ENCODE data around the gene LRMDA. TPM values are rescaled to one million over a fixed set of nuclear protein-coding genes. Genes with fewer than 3 reads are reported as not detected.

The LRMDA gene
- total RNA-seq, 1 donor from 2014 or later: 7.3 TPM

DNA sequence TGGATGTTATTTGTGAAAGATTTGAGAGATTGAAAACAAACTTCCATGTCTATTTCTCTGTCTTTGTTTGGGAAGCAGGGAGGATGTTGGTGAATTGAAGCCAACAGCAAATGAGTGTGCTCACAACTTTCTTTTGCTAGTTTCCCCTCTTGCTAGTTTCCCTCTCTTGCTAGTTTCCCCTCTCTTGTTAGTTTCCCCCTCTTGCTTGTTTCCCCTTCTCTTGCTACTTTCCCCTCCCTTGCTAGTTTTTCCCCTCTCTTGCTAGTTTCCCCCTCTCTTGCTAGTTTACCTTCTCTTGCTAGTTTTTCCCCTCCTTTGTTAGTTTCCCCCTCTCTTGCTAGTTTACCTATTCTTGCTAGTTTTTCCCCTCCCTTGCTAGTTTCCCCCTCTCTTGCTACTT, 613.3 kb downstream of the LRMDA start:
- Histone ChIP-seq H3K9me3 (ENCODE audit: control insufficient read depth in 3 of 3, low read length in 3 of 3) (no peaks in the 10 kb centered on the region), H3K27me3 (ENCODE audit: control insufficient read depth in 3 of 3, insufficient read depth in 3 of 3, low read length in 3 of 3) (no peaks in the 10 kb centered on the region), H3K36me3 (ENCODE audit: control insufficient read depth in 3 of 3, insufficient read depth in 3 of 3, low read length in 3 of 3) (no peaks in the 10 kb centered on the region)

DNA sequence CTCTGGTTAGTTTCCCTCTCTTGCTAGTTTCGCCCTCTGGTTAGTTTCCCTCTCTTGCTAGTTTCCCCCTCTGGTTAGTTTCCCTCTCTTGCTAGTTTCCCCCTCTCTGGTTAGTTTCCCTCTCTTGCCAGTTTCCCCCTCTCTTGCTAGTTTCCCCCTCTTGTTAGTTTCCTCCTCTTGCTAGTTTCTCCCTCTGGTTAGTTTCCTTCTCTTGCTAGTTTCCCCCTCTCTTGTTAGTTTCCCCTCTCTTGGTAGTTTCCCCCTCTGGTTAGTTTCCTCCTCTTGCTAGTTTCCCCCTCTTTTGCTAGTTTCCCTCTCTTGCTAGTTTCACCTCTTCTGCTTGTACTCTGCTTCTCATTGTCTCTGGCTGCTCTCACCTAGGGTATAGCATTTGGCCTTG, 613.8 kb downstream of the LRMDA start:
- Histone ChIP-seq H3K4me3 (ENCODE audit: low read length in 3 of 3) (no peak overlapping the region), H3K27ac (ENCODE audit: low read depth, low read length) (no peak overlapping the region), H3K4me1 (ENCODE audit: control insufficient read depth in 3 of 3, insufficient read depth in 3 of 3, low read length in 3 of 3) (no peaks in the 10 kb centered on the region), H3K9me3 (ENCODE audit: control insufficient read depth in 3 of 3, low read length in 3 of 3) (no peaks in the 10 kb centered on the region), H3K27me3 (ENCODE audit: control insufficient read depth in 3 of 3, insufficient read depth in 3 of 3, low read length in 3 of 3) (no peaks in the 10 kb centered on the region), H3K36me3 (ENCODE audit: control insufficient read depth in 3 of 3, insufficient read depth in 3 of 3, low read length in 3 of 3) (no peaks in the 10 kb centered on the region), H3K9ac (ENCODE audit: low read depth in 1 of 3, low read length in 3 of 3) (no peak overlapping the region)

More for the DNA sequence above, 613.3 kb downstream of the LRMDA start:
- no peaks in the 10 kb centered on the region for H3K4me1 ChIP-seq (ENCODE audit: control insufficient read depth in 3 of 3, insufficient read depth in 3 of 3, low read length in 3 of 3)
- H3K4me3 ChIP-seq (ENCODE audit: low read length in 3 of 3): no peak overlapping the region
- no peak overlapping the region for H3K27ac ChIP-seq (ENCODE audit: low read depth, low read length)
- H3K9ac ChIP-seq (ENCODE audit: low read depth in 1 of 3, low read length in 3 of 3): no peak overlapping the region

GRCh38 chr10:76047521-76047920, 616.1 kb downstream of the LRMDA start:
- Histone ChIP-seq H3K27me3 (ENCODE audit: control insufficient read depth in 3 of 3, insufficient read depth in 3 of 3, low read length in 3 of 3) (no peaks in the 10 kb centered on the region), H3K4me3 (ENCODE audit: low read length in 3 of 3) (no peak overlapping the region), H3K27ac (ENCODE audit: low read depth, low read length) (no peak overlapping the region), H3K36me3 (ENCODE audit: control insufficient read depth in 3 of 3, insufficient read depth in 3 of 3, low read length in 3 of 3) (no peaks in the 10 kb centered on the region), H3K4me1 (ENCODE audit: control insufficient read depth in 3 of 3, insufficient read depth in 3 of 3, low read length in 3 of 3) (no peaks in the 10 kb centered on the region), H3K9me3 (ENCODE audit: control insufficient read depth in 3 of 3, low read length in 3 of 3) (no peaks in the 10 kb centered on the region), H3K9ac (ENCODE audit: low read depth in 1 of 3, low read length in 3 of 3) (no peak overlapping the region)

DNA sequence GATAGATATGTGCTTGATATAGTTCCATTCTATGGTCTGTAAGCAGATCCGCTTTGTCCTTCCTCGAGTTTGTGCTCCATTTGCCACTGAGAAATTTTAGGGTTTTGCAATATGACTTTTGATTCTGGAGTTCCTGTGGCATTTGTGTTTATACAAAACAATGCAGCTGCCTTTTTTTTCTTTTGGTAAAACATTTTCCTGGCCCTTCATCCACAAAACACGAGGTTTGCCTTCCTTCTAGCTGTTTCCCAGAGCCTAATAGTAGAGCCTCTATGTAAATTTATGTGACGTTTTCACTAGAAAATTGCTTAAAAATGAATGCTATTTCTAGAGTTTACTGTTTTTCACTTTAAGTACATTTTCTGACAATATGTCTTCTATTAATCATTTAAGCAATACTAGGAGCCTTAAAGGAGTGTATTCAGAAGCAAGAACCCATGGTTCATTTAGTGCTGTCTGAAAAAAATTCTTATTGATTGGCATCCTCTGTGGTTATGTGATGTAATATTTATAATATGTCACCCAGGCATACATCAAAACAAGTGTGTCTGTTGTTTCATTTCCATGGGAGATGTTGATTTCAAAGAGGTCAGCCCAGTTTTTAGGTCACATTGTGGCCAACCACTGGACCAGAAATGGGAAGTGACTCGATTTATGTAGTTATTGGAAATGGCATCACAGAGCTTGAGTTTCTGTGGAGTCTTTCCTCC, 618.3 kb downstream of the LRMDA start:
- Histone ChIP-seq H3K9me3 (ENCODE audit: control insufficient read depth in 3 of 3, low read length in 3 of 3) (no peaks in the 10 kb centered on the region), H3K4me3 (ENCODE audit: low read length in 3 of 3) (no peak overlapping the region), H3K4me1 (ENCODE audit: control insufficient read depth in 3 of 3, insufficient read depth in 3 of 3, low read length in 3 of 3) (no peaks in the 10 kb centered on the region), H3K27me3 (ENCODE audit: control insufficient read depth in 3 of 3, insufficient read depth in 3 of 3, low read length in 3 of 3) (no peaks in the 10 kb centered on the region), H3K36me3 (ENCODE audit: control insufficient read depth in 3 of 3, insufficient read depth in 3 of 3, low read length in 3 of 3) (no peaks in the 10 kb centered on the region), H3K9ac (ENCODE audit: low read depth in 1 of 3, low read length in 3 of 3) (no peak overlapping the region), H3K27ac (ENCODE audit: low read depth, low read length) (no peak overlapping the region)

- Histone ChIP-seq H3K4me3 (ENCODE audit: low read length in 3 of 3) (no peak overlapping the region), H3K36me3 (ENCODE audit: control insufficient read depth in 3 of 3, insufficient read depth in 3 of 3, low read length in 3 of 3) (no peaks in the 10 kb centered on the region), H3K27me3 (ENCODE audit: control insufficient read depth in 3 of 3, insufficient read depth in 3 of 3, low read length in 3 of 3) (no peaks in the 10 kb centered on the region), H3K9me3 (ENCODE audit: control insufficient read depth in 3 of 3, low read length in 3 of 3) (no peaks in the 10 kb centered on the region), H3K4me1 (ENCODE audit: control insufficient read depth in 3 of 3, insufficient read depth in 3 of 3, low read length in 3 of 3) (no peaks in the 10 kb centered on the region), H3K9ac (ENCODE audit: low read depth in 1 of 3, low read length in 3 of 3) (no peak overlapping the region), H3K27ac (ENCODE audit: low read depth, low read length) (no peak overlapping the region)
Observed at GRCh38 chr10:76050291-76050625, 618.8 kb downstream of the LRMDA start.

DNA sequence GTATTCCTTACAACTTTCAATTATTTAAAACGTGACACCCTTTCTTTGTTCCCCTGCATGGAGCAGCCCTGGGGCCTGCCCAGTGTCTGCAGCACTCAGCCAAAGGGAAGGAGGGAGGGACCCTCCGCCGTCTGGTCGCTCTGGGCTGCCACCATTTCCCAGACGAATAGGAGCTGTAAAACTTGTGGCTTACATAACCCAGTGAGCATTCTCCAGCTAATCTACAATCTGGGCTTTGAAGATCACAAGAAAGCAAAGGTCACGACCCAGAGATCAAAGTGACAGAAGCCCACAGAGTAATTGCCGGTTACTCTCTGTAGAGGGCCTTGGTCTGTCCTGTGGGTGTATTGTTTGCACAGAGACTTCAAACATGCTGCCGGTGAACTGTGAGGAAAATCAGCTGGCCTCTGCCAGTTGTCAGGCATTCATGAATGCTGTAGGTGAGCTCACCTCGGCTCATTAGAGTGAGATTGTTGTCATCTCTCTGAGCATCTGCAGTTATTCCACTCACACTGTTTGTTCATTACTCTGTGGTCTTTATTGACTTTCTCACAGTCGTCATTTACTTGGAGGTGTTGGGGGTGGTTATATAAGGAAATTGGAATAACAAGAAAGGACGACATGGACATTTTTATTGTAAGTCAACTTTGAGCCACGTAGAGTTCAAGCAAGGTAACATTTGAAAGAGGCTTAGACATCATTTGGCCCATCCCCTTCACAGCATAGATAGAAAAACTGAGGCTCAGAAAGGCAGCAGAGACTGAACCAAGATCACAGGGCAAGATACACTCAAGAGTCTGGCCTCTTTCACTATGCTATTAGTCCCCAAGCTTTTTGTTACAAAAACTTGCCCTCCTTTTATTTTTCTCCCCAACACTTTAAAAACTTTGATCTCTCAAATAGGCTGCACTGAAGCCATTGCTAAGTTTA, 619.8 kb downstream of the LRMDA start:
- Histone ChIP-seq H3K4me1 (ENCODE audit: control insufficient read depth in 3 of 3, insufficient read depth in 3 of 3, low read length in 3 of 3) (no peaks in the 10 kb centered on the region), H3K27me3 (ENCODE audit: control insufficient read depth in 3 of 3, insufficient read depth in 3 of 3, low read length in 3 of 3) (no peaks in the 10 kb centered on the region), H3K36me3 (ENCODE audit: control insufficient read depth in 3 of 3, insufficient read depth in 3 of 3, low read length in 3 of 3) (no peaks in the 10 kb centered on the region), H3K27ac (ENCODE audit: low read depth, low read length) (no peak overlapping the region), H3K4me3 (ENCODE audit: low read length in 3 of 3) (no peak overlapping the region), H3K9me3 (ENCODE audit: control insufficient read depth in 3 of 3, low read length in 3 of 3) (peaks cover 0 to 3% (median 0%) of the 10 kb centered on the region in 3 donors), H3K9ac (ENCODE audit: low read depth in 1 of 3, low read length in 3 of 3) (no peak overlapping the region)

- Histone ChIP-seq H3K9ac (ENCODE audit: low read depth in 1 of 3, low read length in 3 of 3) (no peak overlapping the region), H3K4me1 (ENCODE audit: control insufficient read depth in 3 of 3, insufficient read depth in 3 of 3, low read length in 3 of 3) (no peaks in the 10 kb centered on the region), H3K27me3 (ENCODE audit: control insufficient read depth in 3 of 3, insufficient read depth in 3 of 3, low read length in 3 of 3) (no peaks in the 10 kb centered on the region), H3K9me3 (ENCODE audit: control insufficient read depth in 3 of 3, low read length in 3 of 3) (peaks cover 0 to 4% (median 0%) of the 10 kb centered on the region in 3 donors), H3K27ac (ENCODE audit: low read depth, low read length) (no peak overlapping the region), H3K36me3 (ENCODE audit: control insufficient read depth in 3 of 3, insufficient read depth in 3 of 3, low read length in 3 of 3) (no peaks in the 10 kb centered on the region), H3K4me3 (ENCODE audit: low read length in 3 of 3) (no peak overlapping the region)
Observed at GRCh38 chr10:76052682-76053503, 621.5 kb downstream of the LRMDA start.

DNA sequence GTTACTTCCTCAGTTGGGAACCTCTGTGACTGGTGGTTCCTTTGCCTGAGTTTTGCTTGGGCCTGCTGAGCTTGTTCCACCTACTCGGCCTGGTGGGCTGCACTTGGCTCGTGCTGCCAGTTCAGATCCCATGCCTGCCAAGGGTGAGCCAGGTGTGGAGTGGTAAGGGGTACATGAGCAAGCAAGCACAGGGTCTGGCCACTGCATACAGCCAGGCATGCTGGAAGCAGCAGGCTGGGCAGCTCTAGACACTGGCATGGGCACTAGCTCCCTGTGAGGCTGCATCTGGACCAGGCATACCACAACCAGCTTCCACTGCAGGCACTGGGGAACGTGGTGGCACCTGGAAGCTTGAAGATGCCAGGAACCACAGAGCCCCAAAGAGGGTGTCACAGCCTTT, 624.0 kb downstream of the LRMDA start:
- Histone ChIP-seq H3K4me3 (ENCODE audit: low read length in 3 of 3) (no peak overlapping the region), H3K4me1 (ENCODE audit: control insufficient read depth in 3 of 3, insufficient read depth in 3 of 3, low read length in 3 of 3) (no peaks in the 10 kb centered on the region), H3K9me3 (ENCODE audit: control insufficient read depth in 3 of 3, low read length in 3 of 3) (peaks cover 0 to 4% (median 0%) of the 10 kb centered on the region in 3 donors), H3K27me3 (ENCODE audit: control insufficient read depth in 3 of 3, insufficient read depth in 3 of 3, low read length in 3 of 3) (no peaks in the 10 kb centered on the region), H3K9ac (ENCODE audit: low read depth in 1 of 3, low read length in 3 of 3) (no peak overlapping the region), H3K27ac (ENCODE audit: low read depth, low read length) (no peak overlapping the region), H3K36me3 (ENCODE audit: control insufficient read depth in 3 of 3, insufficient read depth in 3 of 3, low read length in 3 of 3) (no peaks in the 10 kb centered on the region)

DNA sequence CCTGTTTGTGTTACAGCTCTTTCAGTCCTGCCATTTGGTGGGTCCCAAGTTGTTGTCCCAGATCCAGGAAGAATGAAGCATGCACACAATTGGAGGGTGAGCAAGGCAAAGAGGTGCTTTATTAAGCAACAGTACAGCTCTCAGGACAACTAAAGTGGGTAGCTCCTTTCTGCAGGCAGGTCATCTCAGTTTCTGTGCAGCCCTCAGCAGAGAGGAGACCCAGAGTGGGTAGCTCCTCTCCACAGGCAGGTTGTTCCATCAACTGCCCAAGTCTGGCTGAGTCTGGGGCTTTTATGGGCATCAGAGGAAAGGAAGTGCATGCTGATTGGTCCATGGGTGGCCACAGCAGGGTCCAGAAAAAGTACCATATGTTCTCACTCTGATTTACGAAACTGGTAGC, 624.5 kb downstream of the LRMDA start:
- H3K27ac ChIP-seq (ENCODE audit: low read depth, low read length): no peak overlapping the region
- H3K27me3 ChIP-seq (ENCODE audit: control insufficient read depth in 3 of 3, insufficient read depth in 3 of 3, low read length in 3 of 3): no peaks in the 10 kb centered on the region
- no peaks in the 10 kb centered on the region for H3K36me3 ChIP-seq (ENCODE audit: control insufficient read depth in 3 of 3, insufficient read depth in 3 of 3, low read length in 3 of 3)
- peaks cover 0 to 4% (median 0%) of the 10 kb centered on the region in 3 donors for H3K9me3 ChIP-seq (ENCODE audit: control insufficient read depth in 3 of 3, low read length in 3 of 3)
- H3K9ac ChIP-seq (ENCODE audit: low read depth in 1 of 3, low read length in 3 of 3): no peak overlapping the region
- no peaks in the 10 kb centered on the region for H3K4me1 ChIP-seq (ENCODE audit: control insufficient read depth in 3 of 3, insufficient read depth in 3 of 3, low read length in 3 of 3)
- H3K4me3 ChIP-seq (ENCODE audit: low read length in 3 of 3): no peak overlapping the region
